Stimulated activated CD4-positive, alpha-beta T cell treated with anti-CD3 and anti-CD28 coated beads, Interleukin-4, amount 100 ng/mL, for 4 hours (primary cell): ENCODE data around the gene UBTF.
"Not testable (repeated sequence)": the region's sequence is repeated elsewhere in the genome, so short reads cannot be mapped to it uniquely, and the experiment has no call there.

ENCODE experiments used
- DNase-seq, 2 experiments: peaks; one replicate each; pipeline ENCODE4 v3.0.0-alpha.2; 2020

The UBTF gene

DNA sequence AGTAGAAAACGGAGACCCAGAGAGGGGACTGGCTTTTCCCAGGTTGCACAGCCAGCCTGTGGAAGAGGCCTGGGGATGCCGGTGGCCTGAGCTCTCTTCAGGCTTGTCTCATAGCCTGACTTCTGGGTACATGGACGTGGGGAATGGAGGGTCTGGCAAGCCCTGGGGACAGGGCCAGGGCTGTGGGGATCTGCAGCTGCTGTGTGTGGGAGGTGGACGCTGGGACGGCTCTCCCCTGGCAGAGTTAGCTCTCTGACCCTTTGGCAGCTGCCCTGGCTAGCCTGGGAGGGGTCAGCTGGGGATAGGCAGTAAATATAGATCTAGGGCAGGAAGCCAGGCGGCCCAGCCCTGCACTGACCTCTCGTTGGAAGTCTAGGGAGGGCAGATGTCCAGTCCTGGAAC is 28.0 kb upstream of the UBTF start:
- no peak for DNase-seq

DNA sequence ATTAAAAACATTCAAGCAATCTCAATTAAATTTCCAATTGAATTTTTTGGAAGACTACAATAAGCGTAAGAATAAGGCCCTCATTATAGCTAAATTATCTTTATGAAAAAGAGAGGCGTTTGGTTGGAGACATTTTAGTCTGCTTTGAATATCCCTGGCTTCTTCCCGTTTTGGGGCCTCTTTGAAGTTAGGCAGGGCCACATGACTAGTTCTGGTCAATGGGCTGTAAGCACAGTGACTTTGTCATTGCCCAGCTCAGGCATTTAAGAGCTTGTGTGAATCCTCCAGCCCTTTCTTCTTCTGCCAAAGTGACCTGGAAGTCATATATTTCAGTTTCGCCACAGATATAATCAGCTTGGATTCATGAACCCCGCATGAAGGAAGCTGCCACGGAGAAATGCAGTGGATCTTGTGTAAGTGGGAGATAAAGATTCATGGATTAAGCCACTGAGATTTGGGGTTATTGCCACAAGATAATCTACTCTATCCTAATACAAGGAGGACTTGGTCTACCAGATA is 21.7 kb upstream of the UBTF start:
- DNase-seq: no peak

DNA sequence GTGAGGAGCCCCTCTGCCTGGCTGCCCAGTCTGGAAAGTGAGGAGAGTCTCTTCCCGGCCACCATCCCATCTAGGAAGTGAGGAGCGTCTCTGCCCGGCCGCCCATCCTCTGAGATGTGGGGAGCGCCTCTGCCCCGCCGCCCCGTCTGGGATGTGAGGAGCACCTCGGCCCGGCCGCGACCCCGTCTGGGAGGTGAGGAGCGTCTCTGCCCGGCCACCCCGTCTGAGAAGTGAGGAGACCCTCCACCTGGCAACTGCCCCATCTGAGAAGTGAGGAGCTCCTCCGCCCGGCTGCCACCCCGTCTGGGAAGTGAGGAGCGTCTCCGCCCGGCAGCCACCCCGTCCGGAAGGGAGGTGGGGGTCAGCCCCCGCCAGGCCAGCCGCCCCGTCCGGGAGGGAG is 18.4 kb upstream of the UBTF start:
- DNase-seq: not testable (repeated sequence)

DNA sequence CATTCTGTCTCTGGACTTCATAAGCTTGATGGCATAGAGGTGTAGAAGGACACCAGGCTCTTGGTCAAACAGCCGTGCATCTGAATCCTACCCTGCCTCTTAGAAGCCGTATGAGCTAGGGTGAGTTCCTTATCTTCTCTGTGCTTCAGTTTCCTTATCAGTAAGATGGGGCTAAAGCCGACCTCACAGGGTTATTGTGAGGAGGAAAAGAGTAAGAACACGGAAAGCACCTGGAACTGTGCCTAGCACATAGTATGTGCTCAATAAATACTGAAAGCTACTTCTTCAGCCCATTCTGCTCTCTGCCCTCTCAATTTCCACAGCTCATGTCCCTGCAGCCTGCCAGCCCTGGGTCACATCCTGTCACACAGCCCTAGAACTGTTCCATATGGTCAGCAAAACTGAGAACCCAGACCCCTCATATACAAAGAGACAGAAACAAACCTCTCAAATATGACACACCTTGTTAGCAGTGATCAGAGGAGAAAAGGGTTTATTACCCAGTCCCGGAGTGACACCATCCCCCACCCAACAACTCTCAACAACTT is 17.0 kb upstream of the UBTF start:
- DNase-seq: no peak

DNA sequence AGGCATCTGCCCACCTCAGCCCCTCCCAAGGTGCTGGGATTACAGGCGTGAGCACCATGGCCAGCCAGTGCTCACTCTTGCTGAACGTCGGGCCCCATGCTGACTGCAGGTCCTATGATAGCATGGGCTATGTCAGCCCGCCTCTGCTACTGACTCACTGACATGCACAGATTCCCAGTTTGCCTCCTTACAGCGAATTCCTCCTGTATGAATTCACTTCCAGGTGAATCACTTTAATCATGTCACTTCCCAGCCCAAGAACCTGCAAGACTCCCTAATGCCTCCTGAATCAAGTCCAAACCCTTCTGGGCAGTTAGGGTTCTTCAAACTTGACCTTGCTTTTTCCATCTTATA is 16.1 kb upstream of the UBTF start:
- no peak for DNase-seq

DNA sequence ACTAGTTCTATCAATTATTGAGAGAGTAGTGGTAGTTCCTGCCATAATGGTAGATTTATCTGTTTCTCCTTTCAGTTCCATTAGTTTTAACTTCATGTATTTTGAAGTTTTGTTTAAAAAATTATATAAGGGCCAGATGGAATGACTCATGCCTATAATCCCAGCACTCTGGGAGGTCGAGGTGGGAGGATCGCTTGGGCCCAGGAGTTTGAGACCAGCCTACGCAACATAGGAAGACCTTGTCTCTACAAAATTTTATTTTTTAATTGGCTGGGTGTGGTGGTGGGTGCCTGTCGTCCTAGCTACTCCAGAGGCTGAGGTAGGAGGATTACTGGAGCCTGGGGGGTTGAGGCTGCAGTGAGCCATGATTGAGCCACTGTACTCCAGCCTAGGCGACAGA is 14.1 kb upstream of the UBTF start:
- no peak for DNase-seq

DNA sequence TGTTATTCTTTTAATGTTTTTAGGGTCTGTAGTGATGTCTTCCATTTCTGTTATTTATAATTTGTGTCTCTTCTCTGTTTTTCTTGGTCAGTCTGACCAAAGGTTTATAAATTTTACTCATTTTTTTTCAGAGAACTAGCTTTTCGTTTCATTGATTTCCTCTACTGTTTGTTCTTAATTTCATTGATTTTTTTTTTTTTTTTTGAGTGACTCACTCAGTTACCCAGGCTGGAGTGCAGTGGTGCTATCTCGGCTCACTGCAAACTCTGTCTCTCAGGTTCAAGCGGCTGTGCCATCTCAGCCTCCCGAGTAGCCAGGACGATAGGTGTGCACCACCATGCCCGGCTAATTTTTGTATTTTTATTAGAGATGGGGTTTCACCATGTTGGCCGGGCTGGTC is 12.6 kb upstream of the UBTF start:
- DNase-seq: no peak

DNA sequence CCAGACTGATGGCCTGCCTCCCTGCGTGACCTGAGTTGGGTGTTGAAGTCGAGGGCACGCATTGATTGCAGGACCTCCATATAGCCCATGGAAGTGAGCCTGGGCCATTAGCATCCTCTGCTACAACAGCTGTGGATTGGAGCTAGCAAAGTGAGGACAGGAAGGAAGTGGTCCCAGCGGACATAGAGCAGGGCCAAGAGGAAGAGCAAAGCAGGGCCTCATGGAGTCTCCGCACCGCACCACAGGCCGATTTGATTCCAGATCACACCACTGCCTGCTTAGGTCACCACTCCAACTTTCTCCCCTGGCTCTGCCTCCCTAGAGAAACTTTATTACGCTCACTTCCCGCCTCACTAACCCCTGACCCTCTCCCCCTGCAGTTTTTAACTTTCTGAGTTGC is 10.7 kb upstream of the UBTF start:
- DNase-seq: no peak

DNA sequence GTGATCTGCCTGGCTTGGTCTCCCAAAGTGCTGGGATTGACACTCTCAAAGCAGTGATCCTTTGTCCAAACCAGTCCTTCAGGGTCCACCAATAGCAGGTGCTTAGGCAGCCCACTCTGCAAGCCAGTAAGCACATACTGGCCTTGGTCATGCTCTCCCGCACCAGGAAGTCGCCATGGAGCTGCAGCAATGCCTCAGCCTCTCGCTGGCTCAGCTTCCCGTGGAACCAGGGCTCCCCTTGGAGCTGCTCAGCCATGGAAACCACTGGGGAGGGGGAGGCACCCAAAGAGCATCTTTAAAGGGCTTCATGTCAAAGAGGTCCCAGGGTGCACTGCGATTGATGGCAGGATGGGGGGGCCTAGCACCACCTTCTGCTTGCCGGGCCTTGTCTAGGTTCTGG is 9.6 kb upstream of the UBTF start:
- no peak for DNase-seq

DNA sequence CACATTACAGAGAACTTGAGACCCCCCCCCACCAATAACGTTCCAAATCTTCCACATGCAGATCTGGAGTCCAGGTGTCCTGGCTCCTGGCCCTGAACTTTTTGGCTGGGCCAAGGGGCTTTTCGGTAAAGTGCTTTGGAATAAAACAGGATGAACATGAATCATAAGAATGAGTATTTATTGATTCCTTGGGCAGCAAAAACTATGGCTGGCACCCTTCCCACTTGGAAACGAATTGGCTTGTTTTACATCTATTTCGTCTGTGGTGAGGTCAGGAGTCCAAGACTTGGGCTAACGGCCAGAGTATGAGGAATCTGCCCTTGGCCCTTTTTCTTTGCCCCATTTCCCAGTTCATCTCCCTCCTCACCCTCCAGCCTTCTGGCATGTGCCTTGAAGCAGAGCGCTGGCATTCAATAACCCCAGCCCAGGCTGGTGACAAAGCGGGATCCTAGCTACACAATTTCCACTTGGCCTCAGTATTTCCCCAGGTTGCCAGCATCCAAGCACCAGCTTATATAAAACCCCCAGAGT is 4.1 kb upstream of the UBTF start:
- no peak for DNase-seq

DNA sequence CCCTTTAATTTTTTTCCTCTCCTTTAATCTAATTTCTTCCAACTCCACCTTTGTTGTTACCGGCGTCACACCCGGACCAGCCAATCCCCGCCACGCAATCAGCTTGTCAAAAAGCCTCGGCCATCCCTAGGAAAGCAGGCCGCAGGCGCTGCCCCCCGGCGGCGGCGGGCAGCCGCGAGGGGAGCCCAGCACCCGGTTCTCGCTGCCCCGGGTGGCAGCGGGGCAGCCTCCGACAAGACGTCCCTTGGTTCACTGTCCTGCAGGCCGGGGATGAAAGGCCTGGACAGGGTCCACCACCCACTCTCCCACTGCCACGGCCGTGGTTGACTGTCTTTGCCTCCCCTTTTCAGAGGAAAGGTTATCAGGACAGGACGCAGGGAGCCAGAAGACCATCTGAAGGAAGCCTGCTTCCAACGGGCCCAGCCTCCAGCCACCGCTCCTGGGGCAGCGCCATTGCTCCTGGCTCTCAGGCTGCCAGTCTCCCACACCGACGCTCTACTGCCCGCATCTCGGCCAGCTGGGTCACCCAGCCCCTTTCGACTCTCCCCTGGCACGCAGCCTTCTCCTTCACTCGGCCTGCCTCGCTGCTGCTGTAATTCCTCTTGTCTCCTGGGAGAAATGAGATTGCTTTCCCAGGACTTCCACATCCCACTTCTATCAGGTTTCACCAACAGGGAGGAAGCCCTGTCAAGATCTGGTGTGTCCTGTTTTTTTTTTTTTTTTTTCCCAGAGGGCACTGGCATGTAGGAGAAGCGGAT is 2.8 kb upstream of the UBTF start:
- peak; percentile 30 to 43 for DNase-seq

DNA sequence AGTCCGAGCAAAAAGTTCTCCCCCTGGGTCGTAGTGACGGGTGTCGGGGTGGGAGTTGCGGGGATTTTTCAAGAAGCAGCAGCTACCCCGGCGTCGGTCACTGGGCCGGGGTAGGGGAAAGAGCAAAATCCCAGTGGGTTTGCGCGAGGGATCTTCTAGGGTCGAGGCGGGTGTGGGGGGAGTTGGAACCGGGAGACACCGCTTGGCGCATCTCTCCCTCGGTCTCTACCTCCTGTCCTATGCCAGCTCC is 2.3 kb upstream of the UBTF start:
- no peak for DNase-seq

DNA sequence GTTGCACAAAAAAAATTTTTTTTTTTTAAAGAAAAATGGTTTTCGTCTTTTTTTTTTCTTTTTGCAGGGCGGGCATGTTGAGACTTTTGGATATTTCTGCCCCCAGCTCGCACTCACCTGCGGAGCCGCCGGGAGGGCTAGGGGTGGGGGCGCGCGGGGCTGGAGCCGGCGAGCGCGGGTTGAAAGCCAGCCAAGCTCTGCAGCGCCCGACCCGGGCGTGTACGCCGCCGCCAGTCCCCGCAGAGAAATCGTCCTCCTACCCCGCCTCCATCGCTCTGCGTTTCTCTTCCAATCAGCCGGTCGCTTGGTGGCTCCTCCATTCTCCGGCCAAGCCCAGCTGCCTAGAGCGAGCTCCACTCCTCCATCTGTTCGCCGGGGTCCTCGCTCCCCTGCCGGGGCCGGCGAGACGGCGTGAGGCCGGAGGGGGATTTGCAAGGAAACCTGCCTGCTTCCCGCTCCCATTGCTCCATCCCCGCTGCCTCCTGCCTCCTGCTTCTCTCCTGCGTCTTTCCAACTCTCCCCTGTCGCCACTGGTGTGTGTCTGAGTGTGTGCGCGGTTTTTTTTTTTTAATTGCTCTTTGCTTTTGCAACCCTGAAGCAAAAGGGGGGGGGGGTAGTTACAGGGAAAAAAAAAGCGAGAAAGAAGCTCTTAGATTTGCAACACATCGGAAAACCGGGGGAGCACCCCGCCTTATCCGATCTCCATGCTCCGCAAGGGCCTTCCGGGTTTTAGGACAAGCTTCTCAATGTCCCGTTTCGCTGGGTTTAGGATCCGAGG is 1.8 kb upstream of the UBTF start:
- peak; percentile 49 to 55 for DNase-seq

DNA sequence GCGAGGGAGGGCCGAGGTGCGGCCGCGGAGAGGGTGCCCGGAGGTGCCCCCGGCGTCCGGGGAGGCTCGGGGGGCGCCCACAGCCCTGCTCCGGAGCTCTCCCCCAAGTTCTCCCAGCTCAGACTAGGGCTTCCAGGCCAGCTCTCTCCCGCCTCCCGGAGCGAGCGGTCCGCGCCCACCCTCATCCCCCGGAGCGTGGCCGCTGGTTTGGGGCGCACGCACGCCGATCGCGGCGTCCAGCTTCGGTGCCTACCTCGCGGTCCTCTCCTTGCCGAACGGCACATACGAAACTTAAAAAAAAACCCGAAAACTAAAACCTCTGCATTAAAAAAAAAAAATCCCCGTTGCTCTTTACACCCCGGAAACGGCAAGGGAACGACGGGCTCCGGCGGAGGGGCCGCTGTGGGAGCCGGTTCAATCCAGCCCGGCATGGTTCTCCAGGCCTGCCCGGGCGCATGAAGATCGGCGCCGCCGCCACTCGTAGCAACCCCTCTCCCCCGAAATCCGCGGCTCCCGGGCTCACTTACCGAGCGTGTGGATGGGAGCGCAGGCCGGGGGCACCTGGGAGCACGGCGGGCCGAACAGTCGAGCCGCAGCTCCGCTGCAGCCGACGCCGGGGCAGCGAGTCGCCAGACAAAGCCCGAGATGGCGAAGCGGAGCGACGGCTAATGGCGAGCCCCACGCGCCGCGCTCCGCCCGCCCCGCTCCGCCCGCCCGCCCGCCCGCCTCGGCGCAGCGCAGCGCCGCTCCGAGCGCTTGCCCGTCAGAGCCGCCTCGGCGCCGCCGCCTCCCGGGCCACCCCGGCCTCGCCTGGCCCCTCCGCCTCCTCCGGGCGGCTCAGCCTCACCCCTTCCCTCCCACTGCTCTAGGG is 973 bp upstream of the UBTF start:
- DNase-seq: peak; percentile 54 to 58

DNA sequence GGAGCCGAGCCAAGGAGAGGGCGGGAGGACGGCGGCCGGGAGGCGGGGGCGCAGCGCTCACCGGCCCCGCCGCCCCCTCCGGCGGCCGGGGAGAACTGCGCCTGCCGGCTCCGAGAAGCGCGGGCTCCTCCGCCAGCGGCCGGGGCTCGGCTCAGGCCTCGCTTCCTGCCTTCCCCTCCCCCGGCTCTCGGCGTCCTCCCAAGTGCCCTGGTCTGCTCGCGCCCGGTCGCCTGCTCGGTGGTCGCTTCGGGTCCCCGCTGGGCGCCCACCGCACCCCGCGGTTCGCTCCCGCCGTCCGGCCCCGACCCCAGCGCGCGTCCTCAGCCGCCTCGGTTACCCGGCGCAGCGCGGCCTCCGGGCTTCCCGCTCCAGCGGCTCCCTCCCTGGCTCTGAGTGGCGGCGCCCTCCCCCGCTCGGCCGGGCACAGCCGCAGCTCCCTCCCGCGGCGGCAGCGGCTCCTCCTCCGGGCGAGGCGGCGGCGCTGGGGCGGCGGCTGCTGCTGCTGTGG is 313 bp downstream of the UBTF start:
- peak; percentile 61 to 66 for DNase-seq

DNA sequence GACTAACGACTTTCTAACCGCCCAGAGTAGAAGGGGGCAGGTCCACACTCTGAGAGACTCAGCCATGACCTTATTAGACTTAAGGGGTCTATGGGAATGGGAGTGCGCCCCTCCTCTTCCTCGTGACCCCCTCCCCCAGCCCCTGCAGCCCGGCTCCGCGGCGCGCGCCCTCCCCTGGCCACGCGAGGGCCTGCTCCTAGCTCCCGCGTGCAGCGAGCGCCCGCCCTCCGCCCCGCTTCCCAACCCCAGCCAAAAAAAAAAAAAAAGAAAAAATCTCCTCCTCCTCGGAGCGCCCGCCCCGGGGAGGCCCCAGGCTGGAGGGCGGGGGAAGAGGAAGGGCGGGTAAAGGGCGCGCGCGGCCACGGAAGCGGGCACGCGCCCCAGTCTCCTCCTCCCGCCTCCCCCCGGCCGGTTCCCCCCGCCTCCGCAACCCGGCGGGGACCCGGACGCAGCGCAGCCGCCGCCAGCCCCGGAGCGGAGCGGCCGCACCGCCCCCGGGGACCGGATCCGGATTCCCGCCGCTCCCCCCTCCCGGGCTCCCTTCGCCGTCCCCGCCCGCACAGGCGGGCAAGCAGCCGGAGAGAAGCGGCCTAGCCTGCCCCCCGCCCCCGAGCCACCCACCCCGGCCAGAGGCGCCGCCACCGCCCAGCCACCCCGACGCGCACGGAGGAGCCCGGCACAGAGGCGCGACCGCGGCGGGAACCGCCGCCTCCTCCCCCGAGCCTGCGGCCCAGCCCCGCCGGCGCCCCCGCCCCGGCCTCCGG is 949 bp downstream of the UBTF start:
- peak; percentile 88 for DNase-seq

DNA sequence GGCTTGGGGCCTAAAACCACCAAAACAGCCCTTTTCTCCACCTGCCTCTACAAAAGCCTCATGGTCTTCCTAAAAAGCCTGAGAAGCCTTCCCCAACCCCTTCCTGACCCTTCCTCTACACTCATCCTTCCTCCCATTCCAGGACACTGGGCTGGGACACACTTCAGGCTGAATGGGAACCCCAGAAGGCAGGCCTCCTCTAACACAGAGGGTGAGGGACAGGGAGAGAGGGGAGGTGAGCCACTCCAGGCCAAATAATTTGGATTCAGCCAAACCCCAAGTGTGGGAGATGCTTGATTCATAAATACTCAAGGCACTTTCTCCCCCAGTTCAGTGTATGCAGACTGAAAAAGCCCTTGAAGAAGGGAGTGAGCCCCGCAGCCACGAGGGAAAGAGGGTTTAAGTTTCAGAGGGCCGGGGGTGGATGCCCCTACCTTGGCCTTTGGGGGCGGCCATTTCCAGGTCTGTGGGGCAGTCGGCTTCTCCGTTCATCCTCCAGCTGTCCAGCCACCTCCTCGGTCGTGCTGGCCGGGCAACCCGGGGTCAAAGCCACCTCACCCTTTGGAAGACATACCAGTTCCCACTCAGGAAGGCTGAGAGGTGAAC is 1.6 kb downstream of the UBTF start:
- DNase-seq: no peak

DNA sequence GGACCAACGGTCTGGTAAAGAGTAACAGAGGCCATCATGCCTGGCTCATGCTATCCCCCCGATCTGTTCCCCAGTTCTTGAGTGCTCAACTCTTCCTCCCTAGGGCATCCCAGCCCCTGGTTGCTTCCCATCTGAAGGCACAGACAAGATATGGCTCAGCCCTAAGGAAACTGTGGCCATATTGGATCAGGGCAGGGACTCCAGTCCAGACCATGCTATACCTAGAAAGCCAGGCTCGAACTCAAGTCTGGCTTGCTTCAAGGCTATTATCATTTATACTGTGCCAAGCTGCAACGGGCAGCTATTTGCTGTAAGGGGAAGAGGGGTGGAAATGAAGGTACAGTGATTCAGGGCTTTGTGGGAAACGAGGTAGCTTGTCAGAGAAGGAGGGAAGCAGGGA is 2.8 kb downstream of the UBTF start:
- no peak for DNase-seq

DNA sequence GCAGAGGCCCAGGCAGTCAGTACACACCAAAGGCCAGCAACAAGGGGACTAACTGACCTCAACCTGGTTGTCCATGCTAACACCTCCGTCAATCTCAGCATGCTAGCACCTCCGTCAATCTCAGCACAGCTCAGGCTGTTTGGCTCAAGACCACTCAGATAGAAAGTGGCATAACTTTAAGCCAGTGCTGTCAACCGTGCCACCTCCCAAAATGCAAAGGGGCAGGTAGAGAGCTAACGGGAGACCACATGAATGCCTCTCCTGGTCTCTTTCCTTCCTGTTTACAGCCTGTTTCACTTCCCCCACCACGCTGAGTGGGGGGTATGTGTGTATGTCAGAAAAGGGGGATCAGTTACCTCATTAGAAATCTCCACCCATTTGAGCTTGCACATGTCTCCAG is 3.3 kb downstream of the UBTF start:
- DNase-seq: no peak

DNA sequence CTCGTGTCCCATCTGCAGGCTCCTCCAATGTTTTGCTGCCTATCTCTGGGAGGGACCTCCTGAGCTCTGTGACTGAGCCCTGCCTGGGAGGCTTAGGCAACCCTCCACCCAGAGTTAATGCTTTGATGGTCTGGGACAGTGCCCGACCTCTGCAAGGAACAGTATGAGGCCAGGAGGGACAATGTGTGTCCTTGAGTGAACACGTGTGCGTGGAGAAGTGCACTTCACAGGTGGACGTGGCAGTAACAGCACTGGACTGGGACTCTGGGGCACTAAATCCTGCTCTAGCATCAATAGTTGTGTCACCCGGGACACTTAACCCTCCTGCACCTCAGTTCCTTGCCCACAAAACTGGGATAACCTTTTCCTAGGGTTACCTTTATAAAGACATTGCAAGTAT is 4.6 kb downstream of the UBTF start:
- DNase-seq: no peak

DNA sequence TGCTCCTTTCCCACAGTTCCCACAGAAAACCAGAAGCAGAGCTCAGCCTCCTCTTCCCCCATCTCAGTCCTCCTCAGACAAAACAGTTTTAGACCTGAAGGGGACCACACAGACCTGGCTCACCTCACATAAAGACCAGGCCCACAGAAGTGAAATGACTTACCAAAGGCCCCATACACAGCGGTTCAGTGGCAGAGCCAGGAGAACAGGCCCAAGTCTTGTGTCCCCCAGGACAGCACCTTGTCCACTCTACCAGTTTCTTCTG is 5.3 kb downstream of the UBTF start:
- DNase-seq: no peak
